ENCODE data around the gene CNTNAP5.

Gene CNTNAP5

GRCh38 chr2:124692216-124692615, 667.1 kb downstream of the CNTNAP5 start:
- DNase-seq (ENCODE audit: low read depth in 2 of 2), result no peak

DNA sequence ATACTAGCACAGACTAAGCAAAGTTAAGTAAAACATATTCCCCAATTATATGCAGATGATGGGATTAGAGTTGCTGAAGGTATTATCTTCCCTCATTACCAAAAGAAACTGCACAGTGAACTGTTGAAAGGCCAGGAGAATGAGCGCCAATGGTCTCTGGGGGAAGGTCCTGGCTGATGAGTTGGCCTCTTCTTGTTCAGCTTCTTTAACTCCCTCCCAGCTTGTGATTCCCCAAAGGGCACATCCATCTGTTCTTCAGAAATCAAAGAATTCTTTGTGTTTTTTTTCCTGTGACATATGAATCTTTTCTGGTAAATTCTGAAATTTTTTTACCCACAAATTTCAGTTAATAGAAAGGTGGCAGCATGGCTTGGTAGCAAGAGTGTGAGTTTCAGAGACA, 667.6 kb downstream of the CNTNAP5 start:
- no peak for DNase-seq (ENCODE audit: low read depth in 2 of 2)

DNA sequence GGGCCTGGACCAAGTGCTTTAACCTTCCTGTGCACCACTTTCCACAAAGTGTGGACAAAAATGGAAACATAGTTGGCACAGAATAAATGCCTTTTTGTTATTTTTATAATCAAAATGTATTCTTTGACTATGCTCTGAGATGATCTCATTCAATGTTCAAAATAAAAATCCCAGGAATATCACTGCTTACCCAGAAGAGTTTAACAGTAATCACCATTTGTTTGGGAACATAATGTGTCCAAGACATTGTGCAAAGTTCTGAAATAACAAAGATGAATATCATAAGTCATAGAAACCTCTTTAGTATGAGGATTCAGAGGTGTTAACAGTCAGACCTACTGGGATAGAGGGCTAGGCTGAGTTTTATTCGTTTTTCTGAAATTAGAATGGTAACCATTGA, 668.1 kb downstream of the CNTNAP5 start:
- DNase-seq (ENCODE audit: low read depth in 2 of 2), result no peak

GRCh38 chr2:124698979-124699565, 674.0 kb downstream of the CNTNAP5 start:
- no peak for DNase-seq (ENCODE audit: low read depth in 2 of 2)

DNA sequence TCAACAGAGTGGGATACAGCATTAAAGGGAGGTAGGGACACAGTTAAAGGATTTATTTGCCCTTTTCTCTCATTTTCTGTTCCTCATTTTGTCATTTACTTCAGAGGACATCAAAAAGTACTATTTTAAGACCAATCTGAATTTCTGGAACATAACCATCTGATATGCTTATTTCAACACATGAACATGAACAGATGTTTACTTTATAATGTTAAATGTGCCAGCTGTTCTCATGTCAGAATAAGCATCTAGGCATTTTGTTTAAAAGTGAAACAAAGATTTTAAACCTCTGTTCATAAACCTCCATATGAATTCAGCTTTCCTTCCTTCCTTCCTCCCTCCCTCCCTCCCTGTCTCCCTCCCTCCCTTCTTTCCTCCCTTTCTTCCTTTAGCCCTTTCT, 677.7 kb downstream of the CNTNAP5 start:
- DNase-seq (ENCODE audit: low read depth in 2 of 2), result no peak

DNA sequence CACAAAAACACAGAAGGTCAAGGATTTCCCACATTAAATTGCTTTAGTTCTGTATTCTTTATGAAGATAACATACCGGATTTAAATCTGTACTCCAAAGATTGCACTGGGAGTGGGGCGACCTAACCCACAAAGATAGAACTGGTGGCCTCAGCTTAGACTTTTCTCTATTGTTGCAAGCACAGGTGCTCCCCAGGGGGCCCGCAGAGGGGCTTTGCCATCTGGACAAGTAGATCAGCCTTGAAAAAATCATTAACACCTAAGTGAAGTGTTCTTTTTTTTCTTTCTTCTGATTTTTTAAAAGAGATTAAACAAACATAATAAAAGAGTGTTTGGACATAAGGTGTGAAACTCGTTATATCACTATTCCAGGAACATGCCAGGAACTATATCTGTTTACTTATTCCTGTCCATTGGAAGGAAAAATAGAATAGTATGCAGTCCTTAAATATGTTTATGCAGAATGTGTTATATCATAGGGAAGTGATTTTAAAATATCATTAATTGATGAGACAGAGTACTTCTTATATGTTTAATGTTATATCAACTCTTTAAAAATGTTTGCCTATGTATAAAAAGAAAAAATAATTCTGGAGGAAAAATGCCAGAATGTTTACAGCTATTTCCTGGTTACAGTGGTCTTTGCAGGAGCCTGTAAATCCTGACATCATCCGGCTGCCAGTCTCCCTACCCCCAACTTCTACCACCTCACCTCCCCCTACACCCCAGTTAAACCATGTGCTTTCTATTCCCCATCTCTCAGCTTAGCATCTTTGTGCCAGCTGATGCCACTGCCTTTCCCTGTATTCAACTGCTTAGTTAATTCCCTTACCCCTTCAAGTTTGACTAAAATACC, 679.2 kb downstream of the CNTNAP5 start:
- DNase-seq (ENCODE audit: low read depth in 2 of 2), result no peak

DNA sequence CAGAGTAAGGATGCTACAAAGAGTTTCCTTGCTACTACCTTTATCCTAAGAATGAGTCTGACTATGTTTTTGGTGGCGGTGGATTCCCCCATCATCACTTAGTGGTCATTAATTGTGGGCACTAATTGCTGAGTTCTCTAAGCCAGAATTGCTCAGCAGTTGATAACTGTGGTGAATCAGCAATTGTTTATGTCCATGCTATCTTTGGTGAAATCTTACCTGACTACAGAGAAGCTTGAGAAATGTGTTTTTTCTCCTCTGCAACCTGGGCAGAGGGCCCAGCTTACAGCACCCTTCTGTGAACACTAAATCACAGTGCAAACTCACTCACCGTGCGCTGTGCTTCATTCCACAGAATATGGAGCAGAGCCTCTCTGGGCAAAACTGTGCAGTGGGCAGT, 683.6 kb downstream of the CNTNAP5 start:
- DNase-seq (ENCODE audit: low read depth in 2 of 2), result no peak

DNA sequence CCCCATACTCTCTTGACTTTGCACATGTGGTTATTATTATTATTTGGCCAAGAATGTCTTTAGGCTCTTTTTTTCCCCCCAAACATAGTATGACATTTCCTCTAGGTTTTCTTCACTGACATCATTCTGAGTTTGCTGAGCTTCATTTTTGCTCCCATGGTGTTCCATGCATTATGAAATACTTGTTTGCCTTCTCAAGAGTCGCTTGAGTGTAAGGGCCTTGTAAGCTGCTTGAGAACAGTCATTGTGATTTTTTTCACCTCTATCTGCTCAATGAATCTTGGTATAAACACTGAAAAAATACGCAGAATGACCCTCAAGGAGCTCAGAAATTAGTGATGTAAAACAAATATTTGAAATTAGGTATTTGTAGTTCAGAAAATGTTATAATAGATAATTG, 688.9 kb downstream of the CNTNAP5 start:
- DNase-seq (ENCODE audit: low read depth in 2 of 2), result no peak

- no peak for DNase-seq (ENCODE audit: low read depth in 2 of 2)
Measured at GRCh38 chr2:124725187-124725586, 700.1 kb downstream of the CNTNAP5 start.

GRCh38 chr2:124740636-124741035, 715.5 kb downstream of the CNTNAP5 start:
- no peak for DNase-seq (ENCODE audit: low read depth in 2 of 2)

DNA sequence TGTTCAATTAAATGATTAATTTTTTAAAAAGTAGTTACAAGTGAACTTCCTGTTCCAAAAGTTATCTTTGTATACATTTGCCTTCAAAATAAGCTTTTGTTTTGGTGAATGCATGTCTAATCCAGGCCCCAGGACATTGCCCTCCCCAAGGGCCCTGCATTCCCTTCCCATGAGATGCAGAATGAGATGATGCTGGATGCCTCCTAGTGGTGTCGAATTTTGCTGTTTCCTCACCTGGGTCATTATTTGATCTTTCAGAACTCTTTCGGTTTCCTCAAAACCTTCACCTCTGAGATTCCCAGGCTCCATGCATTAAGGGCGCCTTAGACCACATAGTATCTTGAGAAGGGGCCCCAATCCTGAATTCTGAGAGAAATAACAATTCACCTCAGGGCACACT, 728.8 kb downstream of the CNTNAP5 start:
- DNase-seq (ENCODE audit: low read depth in 2 of 2), result no peak

DNA sequence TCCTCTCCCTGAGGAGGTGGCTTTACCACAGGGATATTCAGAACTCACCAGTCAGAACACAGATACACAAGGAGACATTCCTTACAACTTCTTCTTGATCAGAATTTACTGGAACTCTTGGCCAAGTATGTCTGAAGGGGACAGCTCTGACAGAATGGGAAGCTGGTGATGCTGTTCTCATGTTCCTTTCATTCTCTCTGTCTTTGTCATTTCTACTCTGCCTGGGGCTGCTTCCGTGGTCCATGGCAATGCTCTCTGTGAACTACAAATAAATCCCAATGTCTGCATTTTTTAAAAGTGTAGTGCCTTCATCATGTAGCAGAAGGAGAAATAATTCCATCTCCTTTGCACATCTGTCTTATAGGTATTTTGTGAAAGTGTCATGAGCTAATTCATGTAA, 730.3 kb downstream of the CNTNAP5 start:
- DNase-seq (ENCODE audit: low read depth in 2 of 2), result no peak

- no peak for DNase-seq (ENCODE audit: low read depth in 2 of 2)
Measured at GRCh38 chr2:124756048-124756447, 731.0 kb downstream of the CNTNAP5 start.

DNA sequence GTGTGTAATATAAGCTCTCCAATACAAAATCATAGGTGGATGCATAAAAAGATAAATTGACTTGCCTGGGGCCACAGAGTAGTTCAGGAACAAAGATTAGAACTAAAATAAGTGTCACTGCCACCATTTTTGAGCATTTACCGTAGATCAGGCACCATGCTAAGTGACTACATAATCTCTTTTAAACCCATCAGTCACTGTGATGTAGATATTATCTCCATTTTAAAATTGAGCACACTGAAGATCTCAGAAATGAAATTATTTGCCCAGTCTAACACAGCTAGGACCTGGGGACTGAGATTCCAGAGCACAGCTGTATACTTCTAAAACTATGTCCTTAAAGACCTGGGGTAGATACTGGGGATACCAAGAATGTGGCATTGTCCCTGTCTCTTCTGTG, 737.3 kb downstream of the CNTNAP5 start:
- DNase-seq (ENCODE audit: low read depth in 2 of 2), result no peak

DNA sequence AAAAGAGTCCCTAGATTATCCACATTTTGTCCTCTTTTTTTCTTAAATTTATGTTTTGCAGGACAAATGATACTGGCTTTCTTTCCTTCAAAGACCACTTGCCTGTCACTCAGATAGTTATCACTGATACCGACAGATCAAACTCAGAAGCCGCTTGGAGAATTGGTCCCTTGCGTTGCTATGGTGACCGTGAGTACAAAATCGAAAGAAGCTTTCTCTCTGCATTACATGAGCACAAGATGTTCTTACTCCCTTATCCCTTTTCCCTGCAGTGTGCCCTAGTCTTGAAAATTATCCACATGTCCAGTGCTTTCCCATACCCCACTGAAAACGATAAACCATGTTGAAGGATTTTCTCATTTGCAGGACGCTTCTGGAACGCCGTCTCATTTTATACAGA, 738.5 kb downstream of the CNTNAP5 start:
- DNase-seq (ENCODE audit: low read depth in 2 of 2), result no peak

GRCh38 chr2:124774781-124775180, 749.7 kb downstream of the CNTNAP5 start:
- no peak for DNase-seq (ENCODE audit: low read depth in 2 of 2)

DNA sequence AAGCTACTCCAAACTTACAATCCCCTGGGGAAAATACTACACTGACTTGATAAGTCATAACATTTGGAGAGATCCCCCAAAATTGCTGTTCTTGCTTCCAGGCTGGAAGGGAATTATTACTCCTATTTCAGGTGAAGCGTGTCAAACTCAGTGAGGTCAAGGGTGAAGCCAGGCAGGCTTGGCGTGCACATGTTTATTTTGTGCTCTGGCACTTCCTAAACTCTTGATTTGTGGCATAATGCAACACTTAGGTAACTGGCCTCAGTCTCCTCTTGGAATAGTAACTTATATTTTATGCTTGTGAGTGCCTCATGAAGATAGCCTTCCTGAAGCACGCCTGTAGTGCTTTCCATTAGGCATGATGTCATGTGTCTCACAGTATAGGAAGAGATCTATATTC, 751.2 kb downstream of the CNTNAP5 start:
- no peak for DNase-seq (ENCODE audit: low read depth in 2 of 2)

GRCh38 chr2:124778076-124778475, 753.0 kb downstream of the CNTNAP5 start:
- no peak for DNase-seq (ENCODE audit: low read depth in 2 of 2)

DNA sequence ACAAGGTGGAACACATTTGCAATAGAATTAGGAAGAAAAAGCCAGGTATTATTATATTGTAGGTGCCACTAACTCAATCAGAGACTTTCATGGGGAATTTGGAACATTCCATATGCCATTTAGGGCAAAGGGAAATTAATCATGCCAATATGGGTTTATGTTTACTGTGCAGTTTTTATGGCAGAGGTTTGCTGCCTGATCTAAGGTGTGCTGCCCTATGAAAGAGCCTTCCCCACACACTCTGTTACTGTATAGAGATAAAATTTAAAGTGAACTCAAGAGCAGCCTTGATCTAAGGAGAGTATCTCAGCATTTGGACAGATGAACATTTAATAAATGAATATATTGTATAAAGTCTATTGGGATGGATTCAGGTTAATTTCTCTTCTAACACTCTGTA, 771.6 kb downstream of the CNTNAP5 start:
- no peak for DNase-seq (ENCODE audit: low read depth in 2 of 2)

GRCh38 chr2:124797049-124797448, 772.0 kb downstream of the CNTNAP5 start:
- DNase-seq (ENCODE audit: low read depth in 2 of 2), result no peak

DNA sequence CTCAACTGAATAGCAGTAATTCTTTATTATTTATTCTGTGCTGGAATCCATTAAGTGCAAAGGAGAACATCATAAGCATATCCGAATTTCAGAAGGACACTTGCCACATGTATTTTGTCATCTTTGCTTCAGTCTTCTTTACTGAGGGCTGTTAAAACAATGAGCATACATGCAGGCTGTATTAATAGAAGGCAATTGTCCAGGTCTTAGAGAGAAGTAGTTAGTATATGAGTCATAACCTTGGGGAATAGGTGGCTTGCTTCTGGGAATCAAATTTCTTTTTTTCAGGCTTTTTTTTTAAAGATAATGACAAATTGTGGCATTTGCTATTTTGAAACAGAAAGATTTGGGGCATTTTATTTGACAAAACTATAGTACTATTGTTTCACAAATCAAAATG, 773.5 kb downstream of the CNTNAP5 start:
- DNase-seq (ENCODE audit: low read depth in 2 of 2), result no peak

DNA sequence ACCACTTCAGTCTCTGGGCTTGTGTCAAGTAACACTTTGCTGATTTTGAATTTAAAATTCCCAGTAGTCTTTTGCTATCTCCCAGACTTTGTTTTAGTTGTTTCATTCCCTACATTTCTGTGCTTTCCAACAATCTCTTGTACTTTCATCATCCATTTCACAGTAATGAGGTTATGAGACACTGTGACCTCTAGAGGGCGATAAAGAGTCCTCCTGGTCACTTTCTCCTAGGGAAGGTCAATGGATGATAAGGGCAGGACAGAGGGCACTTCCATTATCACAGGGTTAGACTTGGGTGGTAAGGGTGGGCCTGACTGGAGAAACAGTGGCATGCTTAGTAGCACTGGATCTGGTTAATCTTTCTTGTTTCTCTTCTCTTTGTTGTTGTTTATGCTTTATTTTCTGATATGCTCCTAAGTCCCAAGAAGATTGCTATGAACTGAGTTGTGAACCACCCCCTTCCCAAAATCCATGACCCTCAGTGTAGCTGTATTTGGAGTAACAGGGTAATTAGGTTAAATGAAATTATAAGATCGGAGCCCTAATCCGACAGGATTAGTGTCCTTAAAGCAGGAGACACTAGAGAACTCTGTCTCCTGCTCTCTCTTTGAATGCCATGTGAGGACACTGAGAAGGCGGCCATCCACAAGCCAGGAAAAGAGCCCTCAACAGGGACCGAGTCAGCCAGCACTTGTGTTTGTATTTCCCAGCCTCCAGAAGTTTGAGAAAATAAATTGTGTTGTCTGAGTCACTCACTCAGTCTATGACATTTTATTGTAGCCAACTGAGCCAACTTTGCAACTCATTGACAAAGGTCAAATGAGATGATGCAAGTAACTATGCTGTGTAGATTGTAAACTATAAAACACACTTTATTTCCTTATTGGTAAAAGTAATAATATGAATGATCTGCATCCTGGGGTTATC, 779.2 kb downstream of the CNTNAP5 start:
- no peak for DNase-seq (ENCODE audit: low read depth in 2 of 2)

GRCh38 chr2:124805060-124805459, 780.0 kb downstream of the CNTNAP5 start:
- DNase-seq (ENCODE audit: low read depth in 2 of 2), result no peak
